ENCODE results near the gene CTNNA2.

Gene CTNNA2

DNA sequence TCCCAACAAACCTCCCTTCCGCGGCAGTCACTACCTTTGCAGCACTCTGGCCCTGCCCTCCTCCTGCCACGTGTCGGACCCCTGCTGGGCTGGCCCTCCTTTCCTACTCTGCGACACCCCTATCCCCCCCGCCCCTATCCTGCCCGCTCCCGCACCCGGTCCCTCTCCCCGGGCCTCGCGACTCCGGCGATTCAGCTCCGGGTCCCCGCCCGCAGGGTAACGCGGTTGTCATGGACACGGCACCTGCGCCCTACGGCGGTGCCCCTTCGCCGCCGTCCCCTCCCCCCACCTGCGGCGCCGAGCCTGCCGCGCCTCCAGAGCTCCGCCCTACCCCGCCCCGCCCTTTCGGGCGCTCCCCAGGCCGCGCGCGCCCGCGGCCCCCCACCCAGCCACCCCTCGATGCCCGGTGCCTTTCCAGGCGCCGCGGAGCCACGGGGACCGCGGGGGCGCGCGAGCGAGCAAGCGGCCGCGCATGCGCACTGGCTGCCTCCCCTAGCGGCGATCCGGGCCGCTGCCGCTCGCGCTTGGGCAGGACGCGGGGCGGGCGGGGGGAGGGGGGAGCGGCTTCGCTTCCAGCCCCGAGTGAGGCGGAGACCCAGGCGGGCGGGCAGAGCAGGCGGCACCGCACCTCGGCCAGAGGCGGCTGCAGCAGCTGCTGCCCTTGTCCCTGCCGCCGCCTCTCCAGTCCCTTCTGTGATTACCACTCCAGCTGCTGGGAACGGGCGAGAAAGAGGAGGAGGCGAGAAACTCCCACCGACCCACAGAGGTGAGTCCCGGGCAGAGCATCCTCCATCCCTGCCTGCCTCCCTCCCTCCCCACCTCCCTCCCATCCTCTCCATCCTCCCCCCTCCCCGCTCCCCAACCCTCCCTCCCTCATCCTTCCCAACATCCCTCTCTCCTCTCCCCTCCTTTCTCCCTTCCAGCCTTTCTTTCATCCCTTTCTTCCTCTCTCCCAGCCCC is at the start of gene CTNNA2:
CTNNA2 (plus strand) TSS at position 610 of the 960 bp plus-strand sequence.
- Mint-ChIP-seq H3K4me3 (peak within 1 kb of the TSS; percentile 50), H3K4me1 (peaks cover 3% of the 10 kb centered on the region), H3K27ac (no peak within 1 kb of the TSS), H3K36me3 (peaks cover 3% of the 10 kb centered on the region), H3K9me3 (peaks cover 8% of the 10 kb centered on the region), H3K27me3 (peaks cover 8% of the 10 kb centered on the region)
- DNase-seq (ENCODE audit: low spot score in 2 of 2) (no peak), ATAC-seq (ENCODE audit: low read depth) (no peak)

DNA sequence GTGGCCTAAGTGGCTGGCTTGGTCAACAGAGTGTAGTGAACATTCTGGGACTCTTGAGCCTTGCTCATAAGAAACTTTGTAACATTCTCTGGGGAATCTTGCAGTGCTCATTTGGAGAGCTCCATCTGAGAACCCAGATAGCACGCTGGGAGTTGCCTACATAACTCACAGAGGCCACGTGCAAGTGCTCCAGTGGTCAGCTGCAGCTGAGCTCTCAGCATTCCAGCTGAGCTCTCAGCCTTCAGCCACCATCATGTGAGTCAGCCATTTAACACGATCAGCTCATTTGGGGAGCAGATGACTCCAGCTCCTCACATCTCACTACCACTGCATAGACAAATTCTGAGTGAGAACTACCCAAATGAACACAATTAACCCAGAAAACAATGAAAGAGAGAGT is 25.5 kb upstream of the CTNNA2 start:
- no peak overlapping the region for H3K27ac Mint-ChIP-seq
- DNase-seq (ENCODE audit: low spot score in 2 of 2) (no peak), ATAC-seq (ENCODE audit: low read depth) (no peak)
- H3K9me3 Mint-ChIP-seq, result peaks cover 4% of the 10 kb centered on the region
- no peaks in the 10 kb centered on the region for H3K36me3 Mint-ChIP-seq
- no peaks in the 10 kb centered on the region for H3K27me3 Mint-ChIP-seq
- no peak overlapping the region for H3K4me3 Mint-ChIP-seq
- no peaks in the 10 kb centered on the region for H3K4me1 Mint-ChIP-seq

DNA sequence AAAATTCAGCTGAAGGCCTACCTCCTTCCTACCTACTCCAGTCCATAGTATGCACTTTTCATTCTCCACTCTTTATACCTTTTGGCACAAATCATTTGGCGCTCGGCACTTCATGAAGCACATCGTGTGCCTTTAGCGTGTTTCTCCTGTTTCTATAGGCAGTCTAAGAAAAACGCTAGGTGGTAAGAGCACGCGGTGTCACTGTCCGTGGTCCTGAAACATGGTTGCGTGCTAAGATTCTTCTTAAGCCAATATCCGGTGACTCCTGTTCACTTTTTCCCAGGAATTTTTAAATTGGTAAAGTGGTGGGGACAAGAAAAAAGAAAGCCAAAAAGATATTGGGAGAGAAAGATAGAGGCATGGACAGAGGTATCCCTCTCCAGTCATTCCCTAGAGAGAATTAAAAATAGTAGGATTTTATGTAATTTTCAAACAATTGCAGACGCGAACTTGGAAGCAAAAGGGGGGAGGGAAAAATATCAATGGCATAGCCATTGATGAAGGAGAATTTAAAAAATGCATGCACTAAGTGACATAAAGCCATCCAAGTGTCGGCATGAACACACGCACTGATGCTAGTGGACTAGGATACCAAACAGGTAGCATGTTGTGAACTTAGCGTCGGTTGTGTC is 1.4 kb upstream of the CTNNA2 start:
- Mint-ChIP-seq H3K4me3 (no peak overlapping the region), H3K36me3 (peaks cover 3% of the 10 kb centered on the region), H3K27ac (no peak overlapping the region), H3K4me1 (peaks cover 3% of the 10 kb centered on the region), H3K27me3 (peaks cover 8% of the 10 kb centered on the region), H3K9me3 (peaks cover 8% of the 10 kb centered on the region)
- DNase-seq (ENCODE audit: low spot score in 2 of 2) (no peak), ATAC-seq (ENCODE audit: low read depth) (no peak)

DNA sequence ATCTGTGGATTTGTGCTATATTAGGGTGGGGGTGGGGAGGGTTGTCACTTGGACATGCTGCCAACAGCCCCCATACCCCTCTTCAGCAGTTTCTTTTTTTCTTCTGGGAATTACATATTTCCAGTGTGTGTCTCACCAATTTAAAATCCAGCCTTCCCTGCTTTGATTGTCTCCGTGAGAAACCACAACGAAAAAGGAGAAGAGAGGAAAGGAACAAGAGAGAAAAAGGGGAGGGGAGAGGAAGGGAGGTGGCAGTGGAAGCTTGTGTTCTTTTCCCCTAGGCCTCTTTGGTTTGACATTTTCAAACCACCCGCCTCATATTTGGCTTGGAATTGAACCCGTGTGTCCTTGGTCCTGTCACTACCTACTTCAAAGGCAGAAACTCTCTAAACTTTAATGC is 860 bp downstream of the CTNNA2 start:
- Mint-ChIP-seq H3K4me3 (no peak overlapping the region), H3K9me3 (peaks cover 8% of the 10 kb centered on the region), H3K27me3 (peaks cover 8% of the 10 kb centered on the region), H3K4me1 (peaks cover 3% of the 10 kb centered on the region), H3K27ac (no peak overlapping the region), H3K36me3 (peaks cover 3% of the 10 kb centered on the region)
- ATAC-seq (ENCODE audit: low read depth), result no peak
- no peak for DNase-seq (ENCODE audit: low spot score in 2 of 2)

DNA sequence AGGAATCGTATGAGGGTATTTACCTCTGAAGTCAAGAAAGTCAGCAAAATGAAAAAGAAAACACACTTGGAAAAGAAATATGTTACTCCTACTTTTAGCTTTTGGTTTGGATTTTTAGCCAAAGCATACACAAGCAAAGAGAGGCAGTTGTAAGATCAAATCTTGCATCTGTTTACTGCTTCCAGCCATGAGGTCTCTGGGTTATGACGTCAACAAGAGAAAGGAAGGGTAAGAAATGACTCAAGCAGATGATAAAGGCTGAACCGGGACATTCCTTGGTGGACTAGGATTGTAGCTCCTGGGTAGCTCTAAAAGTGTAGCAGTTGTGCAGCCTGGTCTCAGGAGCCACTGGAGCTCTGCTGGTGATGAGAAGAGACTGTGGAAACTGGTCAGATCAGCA is 16.8 kb downstream of the CTNNA2 start:
- no peak overlapping the region for H3K4me3 Mint-ChIP-seq
- no peaks in the 10 kb centered on the region for H3K36me3 Mint-ChIP-seq
- no peak for ATAC-seq (ENCODE audit: low read depth)
- no peaks in the 10 kb centered on the region for H3K27me3 Mint-ChIP-seq
- H3K4me1 Mint-ChIP-seq, result no peaks in the 10 kb centered on the region
- no peak for DNase-seq (ENCODE audit: low spot score in 2 of 2)
- H3K9me3 Mint-ChIP-seq, result peaks cover 9% of the 10 kb centered on the region
- H3K27ac Mint-ChIP-seq, result no peak overlapping the region

DNA sequence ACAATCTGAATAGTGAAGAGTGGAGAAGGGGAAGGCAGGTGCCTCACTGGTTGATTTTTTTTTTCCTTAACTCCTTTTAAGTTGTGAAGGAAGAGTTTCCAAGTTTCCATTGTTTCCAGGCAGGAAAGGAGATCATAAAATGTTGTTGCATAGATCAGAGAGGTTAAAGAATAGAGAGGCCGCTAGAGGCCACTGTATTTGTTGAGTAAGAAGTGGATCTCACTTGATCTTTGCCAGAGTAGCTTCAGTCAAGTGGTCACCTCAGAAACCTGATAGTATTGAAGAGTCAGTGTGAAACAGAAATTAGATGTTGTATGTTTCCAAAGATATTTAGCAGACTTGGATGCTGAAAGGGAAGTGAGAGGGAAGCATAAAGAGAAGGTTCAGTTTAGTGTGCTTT is 17.6 kb downstream of the CTNNA2 start:
- Mint-ChIP-seq H3K4me3 (no peak overlapping the region), H3K9me3 (peaks cover 7% of the 10 kb centered on the region), H3K27ac (no peak overlapping the region), H3K36me3 (no peaks in the 10 kb centered on the region), H3K27me3 (no peaks in the 10 kb centered on the region), H3K4me1 (no peaks in the 10 kb centered on the region)
- ATAC-seq (ENCODE audit: low read depth) (no peak), DNase-seq (ENCODE audit: low spot score in 2 of 2) (no peak)

DNA sequence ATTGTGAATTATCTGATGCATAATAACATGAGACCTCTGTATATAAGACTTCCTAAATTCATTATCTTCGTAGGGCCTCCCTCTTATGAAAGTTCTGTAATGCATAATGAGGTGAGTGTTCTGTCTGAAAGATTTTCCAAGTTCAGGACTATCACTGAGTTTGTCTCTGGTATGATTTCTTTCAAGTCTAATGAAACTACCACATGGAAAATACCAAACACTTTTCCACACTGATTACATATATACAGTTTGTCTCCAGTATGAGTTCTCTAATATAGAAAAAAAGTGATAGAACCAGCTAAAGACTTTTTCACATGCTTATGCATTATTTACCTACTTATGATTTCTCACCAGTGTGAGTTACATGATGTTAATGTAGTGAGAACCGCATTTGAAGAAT is 34.7 kb downstream of the CTNNA2 start:
- Mint-ChIP-seq H3K9me3 (peaks cover 9% of the 10 kb centered on the region), H3K4me3 (no peak overlapping the region), H3K27me3 (no peaks in the 10 kb centered on the region), H3K4me1 (no peaks in the 10 kb centered on the region), H3K36me3 (no peaks in the 10 kb centered on the region), H3K27ac (no peak overlapping the region)
- DNase-seq (ENCODE audit: low spot score in 2 of 2) (no peak), ATAC-seq (ENCODE audit: low read depth) (no peak)

DNA sequence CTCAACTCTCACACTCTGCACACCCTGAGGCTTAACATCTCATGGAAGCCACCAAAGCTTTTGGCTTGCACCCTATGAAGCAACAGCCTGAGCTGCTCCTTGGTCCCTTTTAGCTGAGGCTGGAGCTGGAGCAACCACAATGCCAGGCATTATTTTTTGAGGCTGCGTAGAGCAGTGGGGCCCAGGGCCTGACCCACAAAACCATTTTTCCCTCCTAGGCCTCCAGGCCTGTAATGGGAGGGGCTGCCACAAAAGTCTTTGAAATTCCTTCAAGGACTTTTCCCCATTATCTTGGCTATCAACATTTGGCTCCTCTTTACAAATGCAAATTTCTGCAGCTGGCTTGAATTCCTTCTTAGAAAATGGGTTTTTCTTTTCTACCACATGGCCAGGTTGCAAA is 39.8 kb downstream of the CTNNA2 start:
- no peaks in the 10 kb centered on the region for H3K27me3 Mint-ChIP-seq
- DNase-seq (ENCODE audit: low spot score in 2 of 2) (no peak), ATAC-seq (ENCODE audit: low read depth) (no peak)
- H3K9me3 Mint-ChIP-seq, result peaks cover 9% of the 10 kb centered on the region
- H3K36me3 Mint-ChIP-seq, result no peaks in the 10 kb centered on the region
- no peak overlapping the region for H3K4me3 Mint-ChIP-seq
- H3K27ac Mint-ChIP-seq, result no peak overlapping the region
- H3K4me1 Mint-ChIP-seq, result no peaks in the 10 kb centered on the region

DNA sequence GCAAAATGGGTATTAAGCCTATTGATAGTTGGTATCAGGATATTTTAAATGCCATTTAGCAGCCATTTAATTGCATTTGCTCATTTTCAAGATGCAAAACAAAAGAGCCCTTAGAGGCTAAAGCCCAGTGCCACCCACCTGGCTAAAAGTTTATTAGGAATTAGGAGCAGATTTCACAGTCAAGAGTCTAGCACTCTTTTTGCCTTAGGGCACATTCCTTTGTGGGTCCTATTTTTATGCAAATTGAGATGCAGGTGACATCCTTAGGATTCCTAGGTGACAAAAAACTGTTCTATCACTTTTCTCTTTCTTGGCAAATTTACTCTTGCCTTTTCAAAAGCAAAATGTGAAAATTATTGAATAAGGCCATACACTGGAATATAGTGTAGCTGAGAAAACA is 42.0 kb downstream of the CTNNA2 start:
- Mint-ChIP-seq H3K4me1 (no peaks in the 10 kb centered on the region), H3K36me3 (no peaks in the 10 kb centered on the region), H3K27me3 (no peaks in the 10 kb centered on the region), H3K27ac (no peak overlapping the region), H3K4me3 (no peak overlapping the region), H3K9me3 (peaks cover 14% of the 10 kb centered on the region)
- DNase-seq (ENCODE audit: low spot score in 2 of 2), result no peak
- no peak for ATAC-seq (ENCODE audit: low read depth)

DNA sequence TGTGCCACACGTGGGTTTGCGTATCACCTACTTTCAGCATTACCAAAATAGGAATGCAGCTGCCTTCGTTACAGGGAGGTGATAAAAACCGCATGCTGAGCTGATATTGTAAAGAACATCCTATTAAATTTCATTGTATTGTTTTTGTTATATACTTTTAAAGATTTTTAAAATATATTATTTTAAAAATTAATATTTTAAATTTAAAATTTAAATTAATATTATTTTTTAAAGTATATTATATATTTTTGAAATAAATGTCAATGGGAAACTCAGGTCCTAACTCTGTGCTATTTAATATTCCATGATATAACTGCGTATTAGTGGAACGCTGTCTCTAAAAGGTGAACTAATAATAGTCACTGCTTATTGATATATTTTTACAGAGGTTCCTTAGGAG is 51.2 kb downstream of the CTNNA2 start:
- no peak for DNase-seq (ENCODE audit: low spot score in 2 of 2)
- H3K27me3 Mint-ChIP-seq, result no peaks in the 10 kb centered on the region

DNA sequence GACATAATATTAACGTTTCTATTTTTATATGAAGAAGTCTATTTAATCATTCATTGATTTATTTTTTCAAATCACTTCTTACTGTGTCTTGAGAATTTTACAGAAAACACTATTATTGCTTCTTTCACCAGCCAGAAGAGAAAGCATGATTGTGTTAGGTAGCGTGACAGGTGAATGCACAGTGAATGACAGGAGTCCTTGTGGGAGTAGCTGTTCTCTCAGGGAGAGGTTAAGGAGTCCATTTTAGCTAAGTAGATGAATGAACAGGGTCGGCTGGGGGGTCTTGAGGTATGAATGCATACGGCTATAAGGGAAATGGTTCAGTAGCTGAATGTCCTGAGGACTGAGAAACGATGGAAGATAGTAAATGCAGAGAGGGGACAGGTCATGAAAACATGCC is 56.2 kb downstream of the CTNNA2 start:
- Mint-ChIP-seq H3K4me1 (no peaks in the 10 kb centered on the region), H3K27me3 (no peaks in the 10 kb centered on the region), H3K27ac (no peak overlapping the region), H3K4me3 (no peak overlapping the region), H3K36me3 (no peaks in the 10 kb centered on the region), H3K9me3 (peaks cover 12% of the 10 kb centered on the region)
- no peak for DNase-seq (ENCODE audit: low spot score in 2 of 2)
- ATAC-seq (ENCODE audit: low read depth), result no peak

More for the DNA sequence above, 51.2 kb downstream of the CTNNA2 start:
- H3K36me3 Mint-ChIP-seq, result no peaks in the 10 kb centered on the region
- H3K4me3 Mint-ChIP-seq, result no peak overlapping the region
- no peak for ATAC-seq (ENCODE audit: low read depth)
- no peak overlapping the region for H3K27ac Mint-ChIP-seq
- no peaks in the 10 kb centered on the region for H3K4me1 Mint-ChIP-seq
- peaks cover 12% of the 10 kb centered on the region for H3K9me3 Mint-ChIP-seq

DNA sequence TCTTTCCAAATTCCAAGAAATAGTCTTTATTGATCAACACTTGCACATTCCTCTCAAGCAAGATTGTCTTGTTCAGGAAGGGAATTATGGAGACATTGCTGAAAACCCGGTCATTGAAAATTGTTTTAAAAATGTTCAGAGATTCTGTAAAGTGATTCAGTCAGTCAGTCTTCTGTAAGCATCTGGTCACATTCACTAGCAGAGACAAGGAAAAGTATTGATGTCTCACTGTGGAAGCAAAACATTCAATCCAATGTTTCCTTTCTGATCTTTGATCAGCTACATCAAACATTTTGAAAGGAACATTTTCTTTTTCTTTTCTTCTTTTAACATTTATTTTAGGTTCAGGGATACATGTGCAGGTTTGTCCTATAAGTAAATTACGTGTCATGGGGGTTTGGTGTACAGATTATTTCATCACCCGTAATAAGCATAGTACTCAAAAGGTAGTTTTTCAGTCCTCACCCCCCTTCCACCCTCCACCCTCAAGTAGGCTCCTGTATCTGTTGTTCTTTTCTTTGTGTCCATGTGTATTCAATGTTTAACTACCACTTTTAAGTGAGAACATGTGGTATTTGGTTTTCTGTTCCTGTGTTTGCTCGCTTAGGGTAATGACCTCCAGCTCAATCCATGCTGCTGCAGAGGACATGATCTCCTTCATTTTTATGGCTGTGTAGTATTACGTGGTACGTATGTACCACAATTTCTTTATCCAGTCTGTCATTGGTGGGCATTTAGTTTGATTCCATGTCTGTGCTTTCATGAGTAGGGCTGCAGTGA is 61.2 kb downstream of the CTNNA2 start:
- H3K36me3 Mint-ChIP-seq, result no peaks in the 10 kb centered on the region
- H3K27me3 Mint-ChIP-seq, result no peaks in the 10 kb centered on the region
- ATAC-seq (ENCODE audit: low read depth), result no peak
- H3K27ac Mint-ChIP-seq, result no peak overlapping the region
- peaks cover 5% of the 10 kb centered on the region for H3K9me3 Mint-ChIP-seq
- H3K4me3 Mint-ChIP-seq, result no peak overlapping the region
- H3K4me1 Mint-ChIP-seq, result no peaks in the 10 kb centered on the region
- DNase-seq (ENCODE audit: low spot score in 2 of 2), result no peak

DNA sequence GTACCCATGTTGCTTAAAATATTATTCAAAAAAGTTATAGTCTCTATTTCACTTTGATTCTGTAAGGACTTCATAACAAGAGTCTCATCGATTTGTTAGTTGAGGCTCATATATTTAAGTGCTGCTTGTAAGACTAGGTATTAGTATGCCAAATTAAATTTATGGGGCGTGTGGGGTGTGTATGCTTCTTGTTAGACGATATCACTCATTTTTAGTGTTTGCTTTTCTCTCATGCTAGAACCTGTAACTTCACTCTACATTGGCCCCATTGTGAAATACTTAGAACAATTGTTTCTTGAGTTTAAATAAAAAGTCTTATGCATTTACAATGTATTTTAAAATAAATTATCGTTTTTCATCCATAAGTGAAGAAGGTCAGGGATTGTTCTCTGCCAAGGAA is 63.6 kb downstream of the CTNNA2 start:
- no peaks in the 10 kb centered on the region for H3K36me3 Mint-ChIP-seq
- H3K4me3 Mint-ChIP-seq, result no peak overlapping the region
- no peaks in the 10 kb centered on the region for H3K4me1 Mint-ChIP-seq
- H3K9me3 Mint-ChIP-seq, result peaks cover 3% of the 10 kb centered on the region
- H3K27me3 Mint-ChIP-seq, result no peaks in the 10 kb centered on the region
- no peak overlapping the region for H3K27ac Mint-ChIP-seq
- ATAC-seq (ENCODE audit: low read depth) (no peak), DNase-seq (ENCODE audit: low spot score in 2 of 2) (no peak)

DNA sequence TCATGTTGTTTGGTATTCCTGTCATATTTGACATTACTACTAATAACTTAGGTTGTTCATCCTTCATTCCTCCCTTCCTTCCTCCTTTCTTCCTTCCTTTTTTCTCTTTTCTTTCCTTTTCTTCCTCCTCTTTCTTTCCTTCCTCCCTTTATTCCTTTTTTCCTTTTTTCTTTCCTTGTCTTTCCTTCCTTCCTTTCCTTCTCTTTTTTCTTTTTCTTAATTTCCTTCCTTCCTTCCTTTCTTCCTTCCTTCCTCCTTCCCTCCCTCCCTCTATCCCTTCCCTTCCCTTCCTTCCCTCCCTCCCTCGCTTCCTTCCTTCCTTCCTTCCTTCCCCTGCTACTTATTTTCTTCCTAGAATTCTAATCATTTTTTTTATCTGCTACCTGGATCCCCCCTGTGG is 66.1 kb downstream of the CTNNA2 start:
- no peak overlapping the region for H3K4me3 Mint-ChIP-seq
- no peaks in the 10 kb centered on the region for H3K27me3 Mint-ChIP-seq
- DNase-seq (ENCODE audit: low spot score in 2 of 2) (no peak), ATAC-seq (ENCODE audit: low read depth) (no peak)
- H3K27ac Mint-ChIP-seq, result no peak overlapping the region
- H3K4me1 Mint-ChIP-seq, result no peaks in the 10 kb centered on the region
- H3K36me3 Mint-ChIP-seq, result no peaks in the 10 kb centered on the region
- H3K9me3 Mint-ChIP-seq, result peaks cover 2% of the 10 kb centered on the region
